ENCODE results near the gene ERC2.

GRCh38 chr3:55724407-55724784 lies 743.9 kb downstream of the ERC2 start:
- TF ChIP-seq EP300 (IDR thresholded peaks at IDR 0.05) = no peak
- no peak for TF ChIP-seq CTCF (IDR thresholded peaks at IDR 0.05)
- TF ChIP-seq POLR2A (IDR thresholded peaks at IDR 0.05) = no peak
